Central memory CD4-positive, alpha-beta T cell (primary cell): ENCODE measurements around the gene TTC4.
A peak's percentile ranks its signal among the peaks of the same experiment; 100 is the strongest.

ENCODE experiments used
- DNase-seq: peaks from one replicate; pipeline ENCODE4 v3.0.0; 2022
- total RNA-seq, 3 experiments: gene quantifications; one replicate each; lab custom pipeline; 2026; lab: John Stamatoyannopoulos, UW

Gene TTC4, protein sequence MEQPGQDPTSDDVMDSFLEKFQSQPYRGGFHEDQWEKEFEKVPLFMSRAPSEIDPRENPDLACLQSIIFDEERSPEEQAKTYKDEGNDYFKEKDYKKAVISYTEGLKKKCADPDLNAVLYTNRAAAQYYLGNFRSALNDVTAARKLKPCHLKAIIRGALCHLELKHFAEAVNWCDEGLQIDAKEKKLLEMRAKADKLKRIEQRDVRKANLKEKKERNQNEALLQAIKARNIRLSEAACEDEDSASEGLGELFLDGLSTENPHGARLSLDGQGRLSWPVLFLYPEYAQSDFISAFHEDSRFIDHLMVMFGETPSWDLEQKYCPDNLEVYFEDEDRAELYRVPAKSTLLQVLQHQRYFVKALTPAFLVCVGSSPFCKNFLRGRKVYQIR
- total RNA-seq, result 1.4 to 3.3 (median 1.9) reads per million in 3 experiments

DNA sequence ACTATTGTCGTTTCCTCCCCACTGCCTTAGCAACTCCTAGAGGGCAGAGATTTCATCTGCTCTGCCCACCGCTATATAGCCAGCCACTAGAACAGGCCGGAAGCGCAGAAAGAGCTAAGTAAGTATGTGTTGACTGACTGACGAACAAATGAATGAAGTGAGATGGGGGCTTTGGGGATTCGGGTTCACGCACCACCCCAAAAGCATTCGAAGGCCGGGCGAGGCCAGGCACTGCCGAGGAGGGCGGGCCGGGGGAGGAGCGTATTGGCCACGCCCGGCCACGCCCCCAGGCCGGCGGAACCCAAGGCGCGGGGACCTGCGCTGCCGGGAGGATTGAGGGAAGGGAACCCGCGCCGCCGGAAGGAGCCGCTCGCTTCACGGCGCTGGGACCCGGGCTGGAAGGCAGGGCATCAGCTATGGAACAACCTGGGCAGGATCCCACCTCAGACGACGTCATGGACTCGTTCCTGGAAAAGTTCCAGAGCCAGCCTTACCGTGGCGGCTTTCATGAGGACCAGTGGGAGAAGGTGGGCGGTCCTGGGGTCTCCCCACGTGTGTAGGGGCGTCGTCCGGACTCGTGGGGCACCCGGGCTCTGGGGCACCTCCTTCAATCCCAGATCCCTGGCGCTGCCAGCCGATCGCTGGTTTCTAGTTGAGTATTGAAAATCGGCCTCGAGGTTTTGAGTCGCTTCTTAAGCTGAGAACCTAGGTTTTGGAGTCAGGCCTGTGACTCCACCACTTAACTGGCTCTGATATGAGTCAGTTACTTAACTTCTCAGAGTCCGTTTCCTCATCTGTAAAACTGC is at the start of gene TTC4:
TSS of gene TTC4 (plus strand) at position 369 of the 806 bp plus-strand sequence. CDS start at position 417, 48 bp downstream.
- DNase-seq, result peak; percentile 79

DNA sequence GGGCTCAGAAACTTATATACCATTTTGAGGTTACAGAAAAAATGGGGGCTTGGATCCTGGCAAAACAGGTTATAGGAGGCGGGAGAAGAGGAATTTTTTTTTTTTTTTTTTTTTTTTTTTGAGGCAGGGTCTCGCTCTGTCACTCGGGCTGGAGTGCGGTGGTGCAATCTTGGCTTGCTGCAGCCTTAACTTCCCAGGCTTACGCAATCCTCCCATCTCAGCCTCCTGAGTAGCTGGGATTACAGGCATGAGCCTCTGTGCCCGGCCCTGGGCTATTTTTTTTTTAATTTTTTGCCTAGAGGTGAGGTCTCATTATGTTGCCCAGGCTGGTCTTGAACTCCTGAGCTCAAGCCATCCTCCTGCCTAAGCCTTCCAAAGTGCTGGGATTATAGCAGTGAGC is 49.3 kb upstream of the TTC4 start:
- DNase-seq, result no peak

DNA sequence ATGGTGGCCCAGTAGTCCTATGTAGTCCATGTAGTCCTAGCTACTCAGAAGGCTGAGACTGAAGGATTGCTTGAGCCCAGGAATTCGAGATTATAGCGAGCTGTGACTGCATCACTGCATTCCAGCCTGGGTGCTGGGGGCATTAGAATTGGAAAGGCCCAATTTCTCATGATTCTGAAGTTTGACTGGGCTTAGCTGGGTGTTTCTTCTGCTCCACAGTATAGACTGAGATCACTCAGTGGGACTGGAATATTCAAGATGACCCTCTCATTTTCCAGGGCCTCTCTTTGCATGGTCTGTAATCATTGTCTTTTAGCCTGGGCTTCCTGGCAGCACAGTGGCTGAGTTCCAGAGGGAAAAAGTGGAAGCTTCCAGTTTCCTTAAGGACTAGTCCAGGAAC is 47.9 kb upstream of the TTC4 start:
- no peak for DNase-seq

DNA sequence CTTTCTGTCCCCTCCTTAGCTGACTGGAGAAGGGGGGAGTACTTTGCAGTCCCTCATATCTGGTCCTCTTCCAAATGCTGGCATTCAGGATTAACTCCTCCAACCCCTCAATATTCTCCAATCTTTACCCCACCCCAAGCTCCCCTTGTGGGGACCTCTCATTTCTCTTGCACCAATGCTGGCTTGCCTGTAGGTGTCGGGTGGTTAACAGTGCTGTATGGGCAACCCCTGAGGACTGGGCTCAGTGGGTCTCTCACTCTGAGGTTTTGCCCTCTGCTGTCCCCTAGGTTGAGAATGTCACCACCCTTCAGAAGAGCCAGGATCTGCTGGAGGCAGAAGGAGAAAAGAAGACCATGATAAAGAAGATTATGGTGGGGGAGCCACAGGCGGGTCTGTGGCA is 47.1 kb upstream of the TTC4 start:
- DNase-seq, result no peak

DNA sequence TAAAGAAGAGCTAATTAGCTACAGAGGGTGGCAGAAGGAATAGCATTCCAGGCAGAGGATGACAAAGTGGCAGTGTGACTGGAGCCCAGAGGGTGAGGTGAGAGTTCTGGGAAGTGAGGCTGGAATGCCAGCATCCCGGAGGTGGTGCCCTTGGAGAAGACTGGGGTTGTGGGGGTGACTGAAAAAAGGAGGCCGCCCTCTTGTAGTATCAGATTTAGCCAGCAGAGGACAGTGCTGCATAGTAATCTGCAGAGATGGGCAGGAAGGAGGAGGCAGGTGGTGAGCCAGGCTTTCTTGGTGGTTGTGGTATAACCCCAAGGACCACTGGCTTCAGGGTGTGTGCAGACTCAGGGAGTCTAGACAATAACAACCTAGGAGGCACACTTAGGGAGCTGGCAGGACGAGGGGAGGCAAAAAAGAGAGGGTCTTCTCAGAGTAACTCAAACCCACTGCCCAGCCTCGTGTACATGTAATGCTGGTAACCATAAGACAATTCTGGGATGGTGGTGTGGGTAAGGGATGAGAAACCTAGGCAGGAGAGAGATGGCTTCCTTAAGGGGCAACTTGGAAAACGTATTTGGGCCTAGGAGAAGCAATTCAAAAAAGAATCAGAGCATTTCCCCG is 43.6 kb upstream of the TTC4 start:
- DNase-seq, result peak; percentile 50

DNA sequence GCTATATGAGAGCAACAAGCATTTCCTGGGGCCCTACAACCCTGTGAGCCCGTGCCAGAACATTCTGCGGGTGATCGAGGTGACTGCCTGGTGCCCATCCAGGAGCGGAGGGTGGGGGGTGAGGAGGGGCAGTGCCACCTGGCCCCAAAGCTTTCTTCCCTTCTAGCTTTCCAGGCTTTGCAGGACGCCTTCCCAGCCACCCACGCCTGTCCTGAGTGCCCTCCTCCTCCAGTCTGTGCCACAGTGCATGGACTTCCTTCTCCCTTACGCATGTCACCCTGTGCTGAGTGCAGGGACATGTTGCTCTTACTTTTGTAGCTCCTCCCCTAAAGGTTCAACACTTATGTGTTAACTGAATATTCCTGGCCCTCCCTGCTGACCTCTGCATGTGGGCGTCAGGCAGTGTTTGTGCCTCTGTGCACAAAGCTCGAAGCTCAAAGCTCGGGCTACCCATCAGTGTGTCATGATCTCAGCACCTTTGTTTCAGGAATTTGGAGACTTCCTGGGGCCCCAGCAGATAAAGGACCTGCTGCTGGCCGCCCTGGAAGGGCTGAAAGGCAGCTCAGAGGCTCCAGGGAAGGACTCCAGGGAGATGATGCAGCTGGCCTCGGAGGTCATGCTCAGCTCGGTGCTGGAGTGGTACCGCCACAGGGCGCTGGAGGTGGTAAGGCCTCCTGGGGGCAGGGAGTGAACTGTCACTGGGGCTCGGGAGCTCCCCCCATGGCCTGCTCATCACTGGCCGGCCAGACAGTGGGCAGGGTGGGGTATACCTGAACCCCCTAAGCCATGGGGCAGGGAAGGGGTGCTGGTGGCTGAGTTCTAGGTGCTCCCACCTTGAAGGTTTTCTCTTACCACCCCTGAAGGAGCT is 36.7 kb upstream of the TTC4 start:
- DNase-seq, result no peak

DNA sequence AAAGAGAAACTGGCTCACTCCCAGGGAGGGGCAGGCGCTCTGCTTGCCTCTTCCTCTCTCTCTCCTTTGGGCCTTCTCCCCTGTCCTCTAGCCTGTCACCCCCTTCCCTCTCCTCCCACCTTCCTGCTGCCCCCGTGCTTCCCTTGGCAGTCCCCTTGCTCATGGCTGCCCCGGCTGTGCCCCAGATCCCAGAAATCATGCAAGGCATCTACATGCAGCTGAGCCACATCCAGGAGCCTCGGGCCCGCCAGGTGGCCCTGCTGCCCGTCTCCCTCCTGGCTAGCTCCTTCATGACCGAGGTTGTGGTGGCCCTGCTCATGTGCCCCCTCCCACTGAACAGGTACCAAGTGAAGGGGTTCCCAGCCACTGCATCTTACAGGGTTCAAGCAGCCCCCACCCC is 36.0 kb upstream of the TTC4 start:
- DNase-seq, result no peak

DNA sequence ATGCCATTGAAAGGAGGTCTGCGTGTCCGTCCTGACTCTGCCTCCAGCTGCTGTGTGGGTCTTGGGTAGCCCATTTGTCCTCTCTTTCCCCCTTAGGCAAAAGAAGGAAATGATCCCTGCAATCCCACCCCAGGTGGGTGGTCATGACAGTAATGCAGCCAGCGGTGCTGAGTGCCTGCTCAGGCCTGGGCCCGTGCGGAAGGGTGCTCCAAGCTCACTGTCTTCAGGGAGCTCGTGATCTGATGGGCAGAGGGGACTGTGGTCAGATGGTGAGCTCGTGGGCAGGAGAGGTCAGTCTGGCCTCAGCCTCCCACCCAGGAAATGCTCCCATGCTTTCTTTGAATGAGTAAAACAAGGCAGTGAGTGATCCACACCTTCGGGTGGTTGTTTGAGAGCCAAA is 35.3 kb upstream of the TTC4 start:
- DNase-seq, result no peak

DNA sequence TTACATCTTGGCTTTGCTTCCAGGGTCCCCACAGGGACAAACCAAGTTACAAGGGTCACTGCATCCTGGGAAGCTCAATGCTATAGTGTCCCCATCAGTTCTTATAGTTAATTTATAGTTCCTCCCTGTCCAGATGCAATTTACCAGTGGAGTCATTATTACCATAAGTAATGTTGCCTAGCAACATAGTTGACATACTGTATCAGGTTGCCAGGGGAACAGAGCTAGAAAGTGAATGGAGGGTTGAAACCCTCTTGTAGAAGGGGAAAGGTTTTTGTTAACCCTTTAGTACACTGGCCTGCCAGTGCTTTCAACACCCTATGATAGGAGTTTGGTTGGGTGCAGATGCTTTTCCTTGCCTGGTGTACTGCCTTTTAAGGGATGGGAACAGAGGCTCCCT is 34.3 kb upstream of the TTC4 start:
- DNase-seq, result no peak

DNA sequence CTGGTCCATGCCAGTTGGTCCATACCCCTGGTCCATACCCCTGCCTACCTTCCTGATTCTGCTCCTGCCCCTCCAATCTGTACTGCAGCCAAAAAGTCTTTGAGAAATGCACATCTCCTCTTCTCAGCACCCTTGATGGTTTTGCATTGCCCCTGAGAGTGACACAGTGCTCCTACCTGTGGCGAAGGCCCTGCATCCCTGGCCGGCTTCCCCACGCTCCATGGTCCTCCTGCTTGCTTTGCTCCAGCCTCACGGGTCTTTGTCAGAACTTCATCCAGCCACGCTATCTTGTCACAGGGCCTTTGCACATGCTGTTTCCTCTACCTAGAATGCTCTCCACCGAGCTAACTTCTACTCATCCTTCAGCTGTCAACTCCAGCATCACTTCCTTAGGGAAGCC is 32.2 kb upstream of the TTC4 start:
- no peak for DNase-seq

DNA sequence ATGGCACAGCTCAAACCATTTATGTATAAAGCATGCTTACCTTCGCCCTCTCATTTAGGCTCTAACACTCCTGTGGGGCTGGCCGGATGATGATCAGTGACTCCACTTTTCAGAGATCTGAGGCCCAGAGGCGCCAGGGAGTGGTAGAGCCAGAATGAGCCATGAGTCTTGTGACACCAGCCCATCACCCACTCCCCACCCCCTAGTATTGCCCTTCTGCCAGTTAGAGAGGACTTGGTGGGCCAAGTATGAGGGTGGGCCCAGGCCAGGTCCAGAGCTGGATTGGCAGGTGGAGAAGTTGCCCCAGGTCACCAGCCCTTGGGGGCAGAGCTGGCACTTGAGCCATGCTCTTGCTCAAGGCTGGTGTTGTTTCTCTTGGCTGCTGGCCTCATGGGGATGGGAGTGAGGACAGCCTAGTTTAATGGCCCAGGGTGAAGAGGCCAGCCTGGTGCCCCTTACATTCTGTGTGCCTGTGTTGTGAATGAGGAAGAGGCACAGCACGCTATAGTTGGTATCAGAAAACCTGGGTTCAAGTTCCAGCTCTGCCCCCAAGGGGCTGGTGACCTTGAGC is 30.2 kb upstream of the TTC4 start:
- no peak for DNase-seq

DNA sequence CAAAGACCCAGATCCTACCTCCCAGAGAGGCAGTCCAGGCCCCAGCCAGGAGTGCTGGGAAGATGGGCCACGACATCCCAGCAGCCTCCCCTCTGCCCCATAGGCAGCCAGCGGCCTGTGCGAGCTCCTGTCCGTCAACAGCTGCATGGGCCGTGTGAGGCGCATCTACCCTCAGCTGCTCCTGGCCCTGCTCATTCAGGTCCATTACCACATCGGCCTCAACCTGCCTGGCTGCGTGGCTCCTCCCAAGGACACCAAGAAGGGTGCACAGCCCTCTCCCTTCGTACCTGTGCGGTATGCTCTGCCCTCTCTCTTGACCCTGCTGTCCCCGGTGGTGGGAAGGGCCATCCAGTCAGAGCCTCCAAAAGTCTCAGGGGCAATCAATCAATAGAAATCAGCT is 29.5 kb upstream of the TTC4 start:
- no peak for DNase-seq

DNA sequence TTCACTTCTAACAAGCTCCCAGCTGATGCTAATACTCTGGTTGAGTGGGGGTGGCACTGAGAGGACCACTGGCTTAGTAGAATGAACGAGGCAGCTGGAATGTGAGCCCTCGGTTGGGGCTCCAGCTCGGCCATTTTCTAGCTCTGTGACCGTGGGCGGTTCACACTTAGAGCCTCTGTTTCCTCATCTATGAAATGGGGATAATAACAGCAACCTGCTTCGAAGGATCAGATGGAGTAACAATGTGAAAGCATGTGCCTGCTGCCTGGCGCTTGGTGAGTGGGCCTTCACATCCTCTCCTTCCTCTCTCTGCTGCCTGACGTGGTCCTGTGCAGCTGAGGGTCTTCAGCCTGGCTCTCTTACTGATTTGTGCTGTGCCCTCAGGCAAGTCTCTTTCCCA is 20.9 kb upstream of the TTC4 start:
- no peak for DNase-seq

DNA sequence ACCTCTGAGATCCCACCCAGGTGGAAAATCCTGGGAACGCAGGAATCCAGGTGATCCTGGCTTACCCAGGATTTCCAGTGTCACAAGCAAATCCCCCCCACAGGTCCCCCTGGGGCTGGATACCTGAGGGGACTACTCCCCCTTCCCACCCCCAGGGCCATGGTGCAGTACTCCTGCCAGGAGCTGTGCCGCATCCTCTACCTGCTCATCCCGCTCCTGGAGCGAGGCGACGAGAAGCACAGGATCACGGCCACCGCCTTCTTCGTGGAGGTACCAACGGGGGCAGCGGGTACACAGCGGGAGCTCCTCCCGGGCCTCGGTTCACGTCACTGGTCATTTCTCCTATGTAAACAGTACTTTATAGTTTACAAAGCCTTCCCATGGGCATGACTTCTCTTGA is 20.4 kb upstream of the TTC4 start:
- DNase-seq, result no peak

DNA sequence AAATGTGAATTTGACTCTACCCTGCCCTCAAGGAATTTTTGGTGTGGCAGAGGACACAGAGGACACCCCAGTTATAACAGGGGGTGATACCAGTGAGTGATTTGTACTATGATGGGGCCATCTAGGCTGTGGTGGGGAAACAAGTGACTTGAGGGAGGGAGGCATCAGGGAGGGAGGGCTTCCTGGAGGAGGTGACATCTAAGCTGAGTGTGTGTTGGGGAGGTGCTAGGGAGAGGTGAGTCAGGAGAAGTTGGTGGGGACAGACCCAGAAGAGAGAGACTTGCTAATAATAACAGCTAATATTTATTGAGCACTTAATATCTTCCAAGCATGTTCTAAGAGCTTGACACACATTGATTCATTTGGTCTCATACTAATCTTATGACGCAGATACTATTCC is 19.9 kb upstream of the TTC4 start:
- no peak for DNase-seq

DNA sequence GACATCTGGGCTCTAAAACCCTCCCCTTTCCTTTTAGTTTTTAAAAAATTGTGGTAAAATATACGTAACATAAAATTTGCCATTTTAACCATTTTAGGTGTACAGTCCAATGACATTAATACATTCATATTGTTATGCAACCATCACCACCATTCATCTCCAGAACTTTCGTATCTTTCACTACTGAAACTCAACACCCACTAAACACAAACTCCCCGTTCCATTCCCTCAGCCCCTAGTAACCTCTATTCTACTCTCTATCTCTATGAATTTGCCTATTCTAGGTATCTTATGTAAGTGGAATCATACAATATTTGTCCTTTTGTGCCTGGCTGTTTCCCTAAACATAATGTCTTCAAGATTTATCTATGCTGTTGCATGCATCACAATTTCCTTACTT is 19.4 kb upstream of the TTC4 start:
- DNase-seq, result no peak

DNA sequence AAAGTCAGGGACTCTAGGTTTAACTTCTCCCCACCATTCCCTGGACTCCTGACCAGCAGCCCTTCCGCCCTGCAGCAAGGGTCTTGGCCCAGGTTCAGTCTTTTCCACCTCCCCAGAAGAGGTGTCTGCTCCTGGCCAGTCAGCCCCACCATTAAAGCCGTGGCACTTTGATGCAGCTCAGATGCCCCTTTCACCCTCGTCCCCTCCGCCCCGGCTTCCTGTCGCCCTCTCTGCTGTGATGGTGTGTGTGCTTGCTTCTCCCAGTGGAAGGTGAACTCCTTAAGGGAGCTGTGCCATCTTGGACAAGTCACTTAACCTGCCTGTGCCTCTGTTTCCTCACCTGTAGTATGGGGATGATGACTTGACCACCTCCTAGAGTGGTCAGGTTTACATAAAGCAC is 17.8 kb upstream of the TTC4 start:
- no peak for DNase-seq

DNA sequence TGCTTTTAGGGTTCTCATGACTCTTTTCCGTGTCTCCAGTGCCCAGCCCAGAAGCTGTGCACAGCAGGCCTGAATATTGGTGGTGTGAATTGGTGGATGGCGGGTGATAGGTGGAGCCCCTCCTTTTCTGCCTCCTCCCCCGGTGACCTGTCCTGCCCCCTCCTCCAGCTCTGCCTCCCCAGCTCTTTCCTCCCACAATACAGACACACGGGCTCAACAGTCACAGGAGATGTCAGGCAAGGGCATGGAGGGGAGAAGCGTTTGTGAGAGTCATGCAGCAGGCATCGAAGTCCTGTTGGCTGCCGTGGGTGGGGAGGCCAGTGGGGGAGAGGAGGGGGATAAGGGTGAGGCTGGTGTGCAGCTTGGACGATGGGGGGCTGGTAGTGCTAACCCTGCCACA is 17.3 kb upstream of the TTC4 start:
- DNase-seq, result no peak

DNA sequence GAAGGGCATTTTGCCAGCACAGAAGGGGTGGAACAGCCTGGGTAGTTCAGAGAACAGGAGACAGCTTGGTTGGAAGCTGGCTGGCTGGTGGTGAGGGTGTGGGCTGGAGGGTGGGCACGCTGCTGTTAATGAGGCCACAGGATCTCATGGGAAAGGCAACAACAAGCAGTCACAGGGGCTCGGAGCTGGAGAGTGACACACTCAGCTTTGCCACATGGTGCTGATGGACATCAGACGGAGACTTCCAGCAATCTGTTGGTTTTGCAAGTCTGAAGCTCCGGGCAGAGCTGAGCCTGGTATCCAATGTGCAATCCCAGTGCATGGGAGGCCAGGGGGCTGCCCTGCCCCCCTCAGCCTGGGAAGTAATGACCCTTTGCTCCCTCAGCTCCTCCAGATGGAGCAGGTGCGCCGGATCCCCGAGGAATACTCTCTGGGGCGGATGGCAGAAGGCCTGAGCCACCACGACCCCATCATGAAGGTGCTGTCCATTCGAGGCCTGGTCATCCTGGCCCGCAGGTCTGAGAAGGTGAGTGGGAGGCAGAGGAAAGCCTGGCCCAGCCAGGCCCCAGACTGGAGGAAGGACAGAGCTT is 15.6 kb upstream of the TTC4 start:
- no peak for DNase-seq

DNA sequence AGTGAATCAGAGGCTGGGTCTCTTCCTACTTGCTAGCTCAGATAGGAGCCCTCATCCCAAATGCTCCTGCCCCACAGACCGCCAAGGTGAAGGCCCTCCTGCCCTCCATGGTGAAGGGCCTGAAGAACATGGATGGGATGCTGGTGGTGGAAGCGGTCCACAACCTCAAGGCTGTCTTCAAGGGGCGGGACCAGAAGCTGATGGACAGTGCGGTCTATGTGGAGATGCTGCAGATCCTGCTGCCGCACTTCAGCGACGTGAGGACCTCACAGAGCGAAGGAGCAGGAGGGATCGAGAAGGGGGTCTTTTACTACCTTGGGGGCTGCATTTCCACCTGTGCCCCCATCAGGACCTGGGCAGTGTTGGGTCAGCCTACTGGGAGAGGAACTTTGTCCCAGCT is 14.6 kb upstream of the TTC4 start:
- DNase-seq, result no peak

DNA sequence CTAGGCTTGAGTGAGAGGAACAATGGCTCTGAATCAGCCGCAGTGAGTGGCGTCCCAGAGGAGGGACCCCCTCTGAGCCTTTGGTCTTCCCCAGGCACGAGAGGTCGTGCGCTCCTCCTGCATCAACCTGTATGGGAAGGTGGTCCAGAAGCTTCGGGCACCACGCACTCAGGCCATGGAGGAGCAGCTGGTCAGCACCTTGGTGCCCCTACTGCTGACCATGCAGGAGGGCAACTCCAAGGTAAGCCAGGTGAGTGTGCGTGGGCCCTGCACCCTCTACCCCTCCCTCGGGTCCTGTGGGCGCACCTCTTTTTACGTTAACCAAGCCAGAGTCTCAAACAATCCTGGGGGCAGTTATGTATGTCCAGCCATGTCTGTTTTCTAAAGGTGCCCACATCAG is 13.7 kb upstream of the TTC4 start:
- DNase-seq, result no peak

DNA sequence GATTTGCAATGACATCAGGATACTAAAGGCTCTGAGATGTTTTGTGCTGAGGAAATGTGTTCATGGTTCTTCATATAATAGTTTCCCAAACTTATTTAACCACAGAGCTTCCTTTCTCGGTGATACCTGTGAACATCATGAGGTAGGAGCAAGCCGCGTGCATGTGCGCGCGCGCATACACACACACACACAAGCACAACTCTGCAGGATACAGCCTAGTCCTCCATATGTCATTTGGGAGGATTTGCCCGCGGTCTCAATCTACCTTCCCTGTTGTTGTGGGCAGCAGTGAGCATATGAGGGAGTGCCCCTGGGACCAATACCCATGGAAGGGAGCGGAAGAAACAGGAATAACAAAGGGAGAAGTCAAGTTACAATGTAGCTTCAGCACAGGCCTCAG is 12.2 kb upstream of the TTC4 start:
- no peak for DNase-seq
